Measurements from ENCODE around the gene RSU1.
"Not testable (repeated sequence)": the region's sequence is repeated elsewhere in the genome, so short reads cannot be mapped to it uniquely, and the experiment has no call there.

Gene RSU1
- total RNA-seq: 102 to 176 (median 132) reads per million in 17 experiments

GRCh38 chr10:16817125-16818019 lies at the start of gene RSU1:
Gene RSU1, minus strand, starts transcription at chr10:16817424. Its CDS starts 343 bp downstream, at chr10:16817081.
- DNase-seq: peak; percentile 100

- no peak for DNase-seq
Observed at GRCh38 chr10:16866541-16867275, 49.5 kb upstream of the RSU1 start.

GRCh38 chr10:16865766-16866165 lies 48.5 kb upstream of the RSU1 start:
- DNase-seq: no peak

GRCh38 chr10:16863766-16864165 lies 46.5 kb upstream of the RSU1 start:
- no peak for DNase-seq

GRCh38 chr10:16857419-16857818 lies 40.2 kb upstream of the RSU1 start:
- DNase-seq: no peak

GRCh38 chr10:16856567-16856966 lies 39.3 kb upstream of the RSU1 start:
- no peak for DNase-seq

GRCh38 chr10:16856092-16856491 lies 38.9 kb upstream of the RSU1 start:
- no peak for DNase-seq

GRCh38 chr10:16854623-16855022 lies 37.4 kb upstream of the RSU1 start:
- no peak for DNase-seq

GRCh38 chr10:16853809-16854208 lies 36.6 kb upstream of the RSU1 start:
- DNase-seq: no peak

GRCh38 chr10:16853201-16853600 lies 36.0 kb upstream of the RSU1 start:
- peak; percentile 12 to 61 (median 32) for DNase-seq

- DNase-seq: no peak
Observed at GRCh38 chr10:16852624-16853023, 35.4 kb upstream of the RSU1 start.

GRCh38 chr10:16848562-16849154 lies 31.4 kb upstream of the RSU1 start:
- DNase-seq: no peak

GRCh38 chr10:16847644-16848043 lies 30.4 kb upstream of the RSU1 start:
- DNase-seq: no peak

GRCh38 chr10:16845248-16845647 lies 28.0 kb upstream of the RSU1 start:
- no peak for DNase-seq

GRCh38 chr10:16843252-16843870 lies 26.1 kb upstream of the RSU1 start:
- DNase-seq: peak; percentile 68 to 95 (median 86)

- DNase-seq: no peak
Observed at GRCh38 chr10:16835228-16835627, 18.0 kb upstream of the RSU1 start.

- no peak for DNase-seq
Observed at GRCh38 chr10:16832351-16833080, 15.3 kb upstream of the RSU1 start.

- DNase-seq: no peak
Observed at GRCh38 chr10:16828701-16829175, 11.5 kb upstream of the RSU1 start.

GRCh38 chr10:16828114-16828568 lies 10.9 kb upstream of the RSU1 start:
- DNase-seq: peak; percentile 64 to 93 (median 84)

- not testable (repeated sequence) for DNase-seq
Observed at GRCh38 chr10:16827474-16827873, 10.2 kb upstream of the RSU1 start.

- no peak for DNase-seq
Observed at GRCh38 chr10:16822726-16823360, 5.6 kb upstream of the RSU1 start.
